ENCODE data around the gene MMP2. TPM values are rescaled to one million over a fixed set of nuclear protein-coding genes. Genes with fewer than 3 reads are reported as not detected.
A peak's percentile ranks its signal among the peaks of the same experiment; 100 is the strongest.

MMP2 gene
- polyA plus RNA-seq, 1 donor from 2014 or later = 2.5 TPM

- H3K27me3 ChIP-seq (ENCODE audit: insufficient read depth, low read depth, low read length) = peaks cover 16% of the 10 kb centered on the region
- no peak overlapping the region for H3K9ac ChIP-seq (ENCODE audit: low read length)
- TF ChIP-seq EZH2 (IDR thresholded peaks at IDR 0.05; ENCODE audit: borderline replicate concordance, insufficient read depth, low read length, poor library complexity, severe bottlenecking) (no peak), REST (IDR thresholded peaks at IDR 0.05; ENCODE audit: borderline replicate concordance) (no peak), MXI1 (conservative IDR thresholded peaks at IDR 0.05; ENCODE audit: poor library complexity, severe bottlenecking) (no peak), SMC3 (conservative IDR thresholded peaks at IDR 0.05; ENCODE audit: poor library complexity) (no peak), RAD21 (conservative IDR thresholded peaks at IDR 0.05) (no peak), TAF1 (IDR thresholded peaks at IDR 0.05; ENCODE audit: low read depth) (no peak), EP300 (conservative IDR thresholded peaks at IDR 0.05; ENCODE audit: poor library complexity, severe bottlenecking) (no peak)
- H3K27ac ChIP-seq (ENCODE audit: low read length) = no peak overlapping the region
- no peak overlapping the region for H2AFZ ChIP-seq (ENCODE audit: low read depth, low read length)
- no peaks in the 10 kb centered on the region for H3F3A ChIP-seq (ENCODE audit: insufficient read depth, low read length, poor library complexity, severe bottlenecking)
- H3K4me3 ChIP-seq (ENCODE audit: low read length) = peak overlapping the region; percentile 68
- H3K4me2 ChIP-seq (ENCODE audit: low read length) = no peak overlapping the region
- H4K20me1 ChIP-seq (ENCODE audit: insufficient read depth) = no peaks in the 10 kb centered on the region
- H3K9me3 ChIP-seq (ENCODE audit: low read length) = no peaks in the 10 kb centered on the region
- H3K36me3 ChIP-seq (ENCODE audit: insufficient read depth, low read length) = no peaks in the 10 kb centered on the region
- no peaks in the 10 kb centered on the region for H3K9me2 ChIP-seq (ENCODE audit: insufficient read depth, low read length)
- no peaks in the 10 kb centered on the region for H3K79me2 ChIP-seq (replicated peaks; ENCODE audit: insufficient read depth, low read length)
Measured at GRCh38 chr16:55508271-55508921, 29.4 kb downstream of the MMP2 start.

GRCh38 chr16:55508941-55509931 is 30.2 kb downstream of the MMP2 start, which contains the start of gene LPCAT2:
TSS of gene LPCAT2 (plus strand) at chr16:55509072. CDS start at chr16:55509182, 110 bp downstream.
- H3K4me2 ChIP-seq (ENCODE audit: low read length) = no peak within 1 kb of the TSS
- no peaks in the 10 kb centered on the region for H4K20me1 ChIP-seq (ENCODE audit: insufficient read depth)
- H3K27me3 ChIP-seq (ENCODE audit: insufficient read depth, low read depth, low read length) = peaks cover 16% of the 10 kb centered on the region
- H3K9me3 ChIP-seq (ENCODE audit: low read length) = no peaks in the 10 kb centered on the region
- peak within 1 kb of the TSS; percentile 16 for H3K9ac ChIP-seq (ENCODE audit: low read length)
- H3F3A ChIP-seq (ENCODE audit: insufficient read depth, low read length, poor library complexity, severe bottlenecking) = no peaks in the 10 kb centered on the region
- H3K27ac ChIP-seq (ENCODE audit: low read length) = no peak within 1 kb of the TSS
- no peaks in the 10 kb centered on the region for H3K9me2 ChIP-seq (ENCODE audit: insufficient read depth, low read length)
- no peaks in the 10 kb centered on the region for H3K79me2 ChIP-seq (replicated peaks; ENCODE audit: insufficient read depth, low read length)
- no peak for TF ChIP-seq EZH2 (IDR thresholded peaks at IDR 0.05; ENCODE audit: borderline replicate concordance, insufficient read depth, low read length, poor library complexity, severe bottlenecking)
- no peak for TF ChIP-seq REST (IDR thresholded peaks at IDR 0.05; ENCODE audit: borderline replicate concordance)
- TF ChIP-seq SMC3 (conservative IDR thresholded peaks at IDR 0.05; ENCODE audit: poor library complexity) = no peak
- no peak for TF ChIP-seq CTCF (IDR thresholded peaks at IDR 0.05; ENCODE audit: poor library complexity, severe bottlenecking)
- no peak for TF ChIP-seq EP300 (conservative IDR thresholded peaks at IDR 0.05; ENCODE audit: poor library complexity, severe bottlenecking)
- no peak for TF ChIP-seq MXI1 (conservative IDR thresholded peaks at IDR 0.05; ENCODE audit: poor library complexity, severe bottlenecking)
- no peak for TF ChIP-seq POLR2AphosphoS5 (IDR thresholded peaks at IDR 0.05)
- no peak for TF ChIP-seq TAF1 (IDR thresholded peaks at IDR 0.05; ENCODE audit: low read depth)
- no peak for TF ChIP-seq RAD21 (conservative IDR thresholded peaks at IDR 0.05)
- H3K36me3 ChIP-seq (ENCODE audit: insufficient read depth, low read length) = no peaks in the 10 kb centered on the region
- no peak within 1 kb of the TSS for H2AFZ ChIP-seq (ENCODE audit: low read depth, low read length)
- peak within 1 kb of the TSS; percentile 68 for H3K4me3 ChIP-seq (ENCODE audit: low read length)

Data from neural cell (in vitro differentiated cells).